Neural progenitor cell (in vitro differentiated cells): ENCODE data around the gene TMEM51. TPM values are rescaled to one million over a fixed set of nuclear protein-coding genes. Genes with fewer than 3 reads are reported as not detected.
A peak's percentile ranks its signal among the peaks of the same experiment; 100 is the strongest.

Source experiments
- DNase-seq: peaks from one replicate; pipeline ENCODE4 v3.0.0-alpha.2; 2016; ENCODE audit warnings: low spot score
- H2AFZ ChIP-seq: fragments of 200-600 bp; sonication (generic); replicated peaks from 2 replicates; pipeline ENCODE4 v1.6.1; 2016; ENCODE audit warnings: antibody characterized with exemption
- H3F3A ChIP-seq: fragments of 200-600 bp; sonication (generic); 2 replicates; pipeline ENCODE4 v1.6.1; 2016; ENCODE audit warnings: antibody characterized with exemption, low read depth
- H3K27ac ChIP-seq: fragments of 200-600 bp; sonication (generic); 2 replicates; pipeline ENCODE4 v1.5.1; 2016; ENCODE audit warnings: mild to moderate bottlenecking
- H3K27me3 ChIP-seq: fragments of 200-600 bp; sonication (generic); 2 replicates; pipeline ENCODE4 v1.6.1; 2016; ENCODE audit warnings: mild to moderate bottlenecking, moderate library complexity
- H3K36me3 ChIP-seq: fragments of 200-600 bp; sonication (generic); 2 replicates; pipeline ENCODE4 v1.5.1; 2016
- H3K4me1 ChIP-seq: fragments of 200-600 bp; sonication (generic); 2 replicates; pipeline ENCODE4 v1.6.1; 2016; ENCODE audit warnings: mixed run types
- H3K4me2 ChIP-seq: fragments of 200-600 bp; sonication (generic); 2 replicates; pipeline ENCODE4 v1.6.1; 2016
- H3K4me3 ChIP-seq: fragments of 200-600 bp; sonication (generic); 2 replicates; pipeline ENCODE4 v1.5.1; 2016
- H3K79me2 ChIP-seq: fragments of 200-600 bp; sonication (generic); 2 replicates; pipeline ENCODE4 v1.6.1; 2016; ENCODE audit warnings: low read depth
- H3K9ac ChIP-seq: fragments of 200-600 bp; sonication (generic); 2 replicates; pipeline ENCODE4 v1.6.1; 2016
- H3K9me3 ChIP-seq: fragments of 200-600 bp; sonication (generic); 2 replicates; pipeline ENCODE4 v1.5.1; 2016; ENCODE audit warnings: low read depth
- H4K20me1 ChIP-seq: fragments of 200-600 bp; sonication (generic); 2 replicates; pipeline ENCODE4 v1.6.1; 2016; ENCODE audit warnings: low read depth
- H3K27ac Mint-ChIP-seq: 3 replicates; pipeline ENCODE4 v1.8.0; 2021; ENCODE audit warnings: mixed read lengths
- H3K27me3 Mint-ChIP-seq: 2 replicates; pipeline ENCODE4 v1.8.0; 2022; ENCODE audit warnings: low read depth, mild to moderate bottlenecking, inconsistent platforms, moderate library complexity, mixed read lengths; ENCODE audit not compliant: insufficient read depth
- H3K36me3 Mint-ChIP-seq: 3 replicates; pipeline ENCODE4 v1.8.0; 2021; ENCODE audit warnings: mixed read lengths
- H3K4me1 Mint-ChIP-seq: 3 replicates; pipeline ENCODE4 v1.8.0; 2021; ENCODE audit warnings: mixed read lengths
- H3K4me3 Mint-ChIP-seq: 3 replicates; pipeline ENCODE4 v1.8.0; 2021; ENCODE audit warnings: mild to moderate bottlenecking, moderate library complexity, mixed read lengths
- H3K9me3 Mint-ChIP-seq: 3 replicates; pipeline ENCODE4 v1.8.0; 2020; ENCODE audit warnings: mixed read lengths
- EZH2 ChIP-seq: fragments of 200-600 bp; sonication (generic); IDR thresholded peaks from 2 replicates; pipeline ENCODE4 v1.6.1; 2017; ENCODE audit warnings: antibody characterized with exemption, mild to moderate bottlenecking, moderate library complexity
- EZH2phosphoT487 ChIP-seq: fragments of 200-600 bp; sonication (generic); IDR thresholded peaks from 2 replicates; pipeline ENCODE4 v1.6.1; 2017; ENCODE audit warnings: antibody characterized with exemption
- total RNA-seq: library from RNA; depleted of rRNA; stranded (reverse); fragments of >200 nt; gene quantifications from 2 replicates; pipeline ENCODE4 v1.2.3, GENCODE V29; 2015; ENCODE audit warnings: low replicate concordance
- TF ChIP-seq, protein P1 (sequence below): fragments of 200-600 bp; sonication (generic); IDR thresholded peaks from 2 replicates; pipeline ENCODE4 v1.5.1; 2017; ENCODE audit warnings: antibody characterized with exemption, mild to moderate bottlenecking

TMEM51 gene
- total RNA-seq, 1 donor from 2014 or later: 5.2 TPM

- Histone ChIP-seq H3K4me3 (no peak overlapping the region), H3K4me1 (peaks cover 14% of the 10 kb centered on the region), H3K36me3 (no peaks in the 10 kb centered on the region), H3K9me3 (no peaks in the 10 kb centered on the region), H4K20me1 (no peaks in the 10 kb centered on the region), H2AFZ (peak overlapping the region; percentile 47), H3K9ac (no peak overlapping the region), H3K79me2 (no peaks in the 10 kb centered on the region), H3K4me2 (no peak overlapping the region), H3F3A (peaks cover 13% of the 10 kb centered on the region), H3K27me3 (peaks cover 4% of the 10 kb centered on the region), H3K27ac (no peak overlapping the region)
- DNase-seq: no peak
- no peak for TF ChIP-seq EZH2
- no peak for TF ChIP-seq EZH2phosphoT487
- TF ChIP-seq, protein P1, sequence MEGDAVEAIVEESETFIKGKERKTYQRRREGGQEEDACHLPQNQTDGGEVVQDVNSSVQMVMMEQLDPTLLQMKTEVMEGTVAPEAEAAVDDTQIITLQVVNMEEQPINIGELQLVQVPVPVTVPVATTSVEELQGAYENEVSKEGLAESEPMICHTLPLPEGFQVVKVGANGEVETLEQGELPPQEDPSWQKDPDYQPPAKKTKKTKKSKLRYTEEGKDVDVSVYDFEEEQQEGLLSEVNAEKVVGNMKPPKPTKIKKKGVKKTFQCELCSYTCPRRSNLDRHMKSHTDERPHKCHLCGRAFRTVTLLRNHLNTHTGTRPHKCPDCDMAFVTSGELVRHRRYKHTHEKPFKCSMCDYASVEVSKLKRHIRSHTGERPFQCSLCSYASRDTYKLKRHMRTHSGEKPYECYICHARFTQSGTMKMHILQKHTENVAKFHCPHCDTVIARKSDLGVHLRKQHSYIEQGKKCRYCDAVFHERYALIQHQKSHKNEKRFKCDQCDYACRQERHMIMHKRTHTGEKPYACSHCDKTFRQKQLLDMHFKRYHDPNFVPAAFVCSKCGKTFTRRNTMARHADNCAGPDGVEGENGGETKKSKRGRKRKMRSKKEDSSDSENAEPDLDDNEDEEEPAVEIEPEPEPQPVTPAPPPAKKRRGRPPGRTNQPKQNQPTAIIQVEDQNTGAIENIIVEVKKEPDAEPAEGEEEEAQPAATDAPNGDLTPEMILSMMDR: no peak
- peak overlapping the region; percentile 8 for H3K27ac Mint-ChIP-seq
- no peaks in the 10 kb centered on the region for H3K36me3 Mint-ChIP-seq
- peaks cover 45% of the 10 kb centered on the region for H3K4me1 Mint-ChIP-seq
- H3K27me3 Mint-ChIP-seq: peaks cover 7% of the 10 kb centered on the region
- peaks cover 7% of the 10 kb centered on the region for H3K9me3 Mint-ChIP-seq
- H3K4me3 Mint-ChIP-seq: peak overlapping the region; percentile 17
Measured at GRCh38 chr1:15245593-15246360, 92.2 kb downstream of the TMEM51 start.

DNA sequence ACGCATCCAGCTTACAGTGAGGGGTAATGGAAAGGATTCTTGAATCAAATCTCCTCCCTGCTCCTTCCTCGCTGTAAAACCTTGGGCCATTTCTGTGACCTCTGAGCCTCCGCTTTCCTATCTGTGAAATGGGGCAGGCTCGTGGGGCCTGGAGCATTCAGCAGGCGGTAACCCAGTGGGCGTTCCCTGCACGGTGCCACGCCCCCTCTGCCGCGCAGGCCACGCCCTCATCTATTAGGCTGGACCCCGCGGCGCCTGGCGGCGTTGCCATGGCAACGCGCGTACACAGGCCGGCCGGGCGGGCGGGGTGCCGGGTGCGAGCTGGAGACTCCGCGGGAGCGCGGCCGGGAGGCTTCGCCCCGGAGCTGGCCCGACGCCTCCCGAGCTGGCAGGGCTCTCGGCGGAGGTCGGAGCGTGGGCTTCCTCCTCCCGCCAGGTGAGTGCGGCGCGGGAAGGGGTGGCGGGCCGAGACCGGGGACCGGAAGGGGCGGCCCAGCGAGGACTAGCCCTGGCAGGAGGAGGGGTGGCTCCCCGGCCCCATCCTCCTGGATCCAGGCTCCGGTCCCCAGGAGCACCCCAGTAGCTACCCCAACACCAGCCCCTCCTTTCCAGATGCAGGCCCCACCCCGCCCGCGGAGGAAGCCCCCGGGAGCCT is 93.5 kb downstream of the TMEM51 start, which contains the start of gene FHAD1:
Gene FHAD1 (plus strand): TSS at position 264 of the 655 bp plus-strand sequence. CDS start 4,562 bp downstream, outside the sequence.
- Histone ChIP-seq H3K9me3 (no peaks in the 10 kb centered on the region), H3K4me3 (peak within 1 kb of the TSS; percentile 72), H3K36me3 (no peaks in the 10 kb centered on the region), H3K9ac (peak within 1 kb of the TSS; percentile 29), H3K4me2 (peak within 1 kb of the TSS; percentile 90), H3F3A (peaks cover 13% of the 10 kb centered on the region), H4K20me1 (no peaks in the 10 kb centered on the region), H3K4me1 (peaks cover 14% of the 10 kb centered on the region), H3K27me3 (peaks cover 4% of the 10 kb centered on the region), H2AFZ (peak within 1 kb of the TSS; percentile 99), H3K79me2 (no peaks in the 10 kb centered on the region), H3K27ac (no peak within 1 kb of the TSS)
- TF ChIP-seq, protein P1: no peak
- TF ChIP-seq EZH2 (no peak), EZH2phosphoT487 (no peak)
- no peaks in the 10 kb centered on the region for H3K36me3 Mint-ChIP-seq
- peak within 1 kb of the TSS; percentile 90 for H3K4me3 Mint-ChIP-seq
- peak within 1 kb of the TSS; percentile 80 for H3K27ac Mint-ChIP-seq
- H3K9me3 Mint-ChIP-seq: peaks cover 8% of the 10 kb centered on the region
- H3K27me3 Mint-ChIP-seq: peaks cover 10% of the 10 kb centered on the region
- peak; percentile 92 for DNase-seq
- peaks cover 41% of the 10 kb centered on the region for H3K4me1 Mint-ChIP-seq

GRCh38 chr1:15248216-15248615 is 94.7 kb downstream of the TMEM51 start:
- H3K4me1 Mint-ChIP-seq: peaks cover 50% of the 10 kb centered on the region
- no peak for DNase-seq

More at GRCh38 chr1:15248216-15248615, 94.7 kb downstream of the TMEM51 start:
- Mint-ChIP-seq H3K4me3 (peak overlapping the region; percentile 90), H3K9me3 (peaks cover 10% of the 10 kb centered on the region), H3K27ac (no peak overlapping the region), H3K27me3 (peaks cover 10% of the 10 kb centered on the region), H3K36me3 (peaks cover 2% of the 10 kb centered on the region)
- Histone ChIP-seq H3K4me1 (peaks cover 14% of the 10 kb centered on the region), H3K36me3 (no peaks in the 10 kb centered on the region), H3K9me3 (no peaks in the 10 kb centered on the region), H3K9ac (no peak overlapping the region), H3K27ac (no peak overlapping the region), H4K20me1 (no peaks in the 10 kb centered on the region), H3K4me3 (no peak overlapping the region), H2AFZ (no peak overlapping the region), H3F3A (peaks cover 13% of the 10 kb centered on the region), H3K79me2 (no peaks in the 10 kb centered on the region), H3K27me3 (peaks cover 4% of the 10 kb centered on the region), H3K4me2 (peak overlapping the region; percentile 90)
- TF ChIP-seq EZH2: no peak
- TF ChIP-seq EZH2phosphoT487: no peak
- TF ChIP-seq, protein P1: no peak
